GM12878 (cell line): ENCODE results near the gene ANKRD33B.

ENCODE experiments used
- CTCF ChIP-seq, 3 experiments: IDR thresholded peaks in 2 of 3; conservative IDR thresholded peaks in 1 of 3; 2 replicates each; pipeline ENCODE4 v1.5.1; 2011; ENCODE audit warnings: low read depth in 3 of 3, low read length in 3 of 3, mild to moderate bottlenecking in 3 of 3, control low read depth in 2 of 3, moderate library complexity in 2 of 3, inconsistent platforms in 1 of 3, mixed read lengths in 1 of 3; ENCODE audit not compliant: control insufficient read depth in 2 of 3, insufficient read depth in 1 of 3; ENCODE audit errors: extremely low read depth in 1 of 3
- ESRRA ChIP-seq: IDR thresholded peaks from 2 replicates; pipeline ENCODE4 v1.6.1; 2012; ENCODE audit warnings: mild to moderate bottlenecking, low read length, improper control_type of control experiment
- EZH2 ChIP-seq: IDR thresholded peaks from 2 replicates; pipeline ENCODE4 v1.6.1; 2012; ENCODE audit warnings: low read depth, mild to moderate bottlenecking, control low read depth, inconsistent platforms, low read length, borderline replicate concordance; ENCODE audit not compliant: control insufficient read depth
- MAX ChIP-seq: IDR thresholded peaks from 2 replicates; pipeline ENCODE4 v1.6.1; 2012; ENCODE audit warnings: low read depth, low read length, improper control_type of control experiment
- SPI1 ChIP-seq: IDR thresholded peaks from 2 replicates; pipeline ENCODE4 v1.6.1; 2011; ENCODE audit warnings: low read depth, mild to moderate bottlenecking, low read length, moderate library complexity, borderline replicate concordance; ENCODE audit not compliant: insufficient read depth
- SREBF2 ChIP-seq: IDR thresholded peaks from 2 replicates; pipeline ENCODE4 v1.6.1; 2012; ENCODE audit warnings: mild to moderate bottlenecking, low read length
- YY1 ChIP-seq: IDR thresholded peaks from 2 replicates; pipeline ENCODE4 v1.6.1; 2011; ENCODE audit warnings: low read depth, mild to moderate bottlenecking, low read length
- TF ChIP-seq, protein P1 (sequence below): fragments of 450-650 bp; IDR thresholded peaks from 2 replicates; pipeline ENCODE4 v1.6.1; 2017; ENCODE audit warnings: mild to moderate bottlenecking, moderate library complexity

GRCh38 chr5:10577371-10578292, 13.8 kb downstream of the ANKRD33B start:
- TF ChIP-seq EZH2: no peak
- no peak for TF ChIP-seq CTCF (IDR thresholded peaks at IDR 0.05 in 2 of 3, conservative IDR thresholded peaks at IDR 0.05 in 1 of 3; ENCODE audit: control insufficient read depth in 2 of 3, extremely low read depth in 1 of 3, insufficient read depth in 1 of 3, low read depth in 3 of 3, low read length in 3 of 3)
- TF ChIP-seq ESRRA: no peak
- TF ChIP-seq MAX: no peak
- TF ChIP-seq YY1: no peak
- TF ChIP-seq SREBF2: no peak
- TF ChIP-seq, protein P1, sequence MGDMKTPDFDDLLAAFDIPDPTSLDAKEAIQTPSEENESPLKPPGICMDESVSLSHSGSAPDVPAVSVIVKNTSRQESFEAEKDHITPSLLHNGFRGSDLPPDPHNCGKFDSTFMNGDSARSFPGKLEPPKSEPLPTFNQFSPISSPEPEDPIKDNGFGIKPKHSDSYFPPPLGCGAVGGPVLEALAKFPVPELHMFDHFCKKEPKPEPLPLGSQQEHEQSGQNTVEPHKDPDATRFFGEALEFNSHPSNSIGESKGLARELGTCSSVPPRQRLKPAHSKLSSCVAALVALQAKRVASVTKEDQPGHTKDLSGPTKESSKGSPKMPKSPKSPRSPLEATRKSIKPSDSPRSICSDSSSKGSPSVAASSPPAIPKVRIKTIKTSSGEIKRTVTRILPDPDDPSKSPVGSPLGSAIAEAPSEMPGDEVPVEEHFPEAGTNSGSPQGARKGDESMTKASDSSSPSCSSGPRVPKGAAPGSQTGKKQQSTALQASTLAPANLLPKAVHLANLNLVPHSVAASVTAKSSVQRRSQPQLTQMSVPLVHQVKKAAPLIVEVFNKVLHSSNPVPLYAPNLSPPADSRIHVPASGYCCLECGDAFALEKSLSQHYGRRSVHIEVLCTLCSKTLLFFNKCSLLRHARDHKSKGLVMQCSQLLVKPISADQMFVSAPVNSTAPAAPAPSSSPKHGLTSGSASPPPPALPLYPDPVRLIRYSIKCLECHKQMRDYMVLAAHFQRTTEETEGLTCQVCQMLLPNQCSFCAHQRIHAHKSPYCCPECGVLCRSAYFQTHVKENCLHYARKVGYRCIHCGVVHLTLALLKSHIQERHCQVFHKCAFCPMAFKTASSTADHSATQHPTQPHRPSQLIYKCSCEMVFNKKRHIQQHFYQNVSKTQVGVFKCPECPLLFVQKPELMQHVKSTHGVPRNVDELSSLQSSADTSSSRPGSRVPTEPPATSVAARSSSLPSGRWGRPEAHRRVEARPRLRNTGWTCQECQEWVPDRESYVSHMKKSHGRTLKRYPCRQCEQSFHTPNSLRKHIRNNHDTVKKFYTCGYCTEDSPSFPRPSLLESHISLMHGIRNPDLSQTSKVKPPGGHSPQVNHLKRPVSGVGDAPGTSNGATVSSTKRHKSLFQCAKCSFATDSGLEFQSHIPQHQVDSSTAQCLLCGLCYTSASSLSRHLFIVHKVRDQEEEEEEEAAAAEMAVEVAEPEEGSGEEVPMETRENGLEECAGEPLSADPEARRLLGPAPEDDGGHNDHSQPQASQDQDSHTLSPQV: no peak
- TF ChIP-seq SPI1: no peak
